ENCODE results near the gene TAS2R43.
"Not testable (repeated sequence)": the region's sequence is repeated elsewhere in the genome, so short reads cannot be mapped to it uniquely, and the experiment has no call there.

The TAS2R43 gene

DNA sequence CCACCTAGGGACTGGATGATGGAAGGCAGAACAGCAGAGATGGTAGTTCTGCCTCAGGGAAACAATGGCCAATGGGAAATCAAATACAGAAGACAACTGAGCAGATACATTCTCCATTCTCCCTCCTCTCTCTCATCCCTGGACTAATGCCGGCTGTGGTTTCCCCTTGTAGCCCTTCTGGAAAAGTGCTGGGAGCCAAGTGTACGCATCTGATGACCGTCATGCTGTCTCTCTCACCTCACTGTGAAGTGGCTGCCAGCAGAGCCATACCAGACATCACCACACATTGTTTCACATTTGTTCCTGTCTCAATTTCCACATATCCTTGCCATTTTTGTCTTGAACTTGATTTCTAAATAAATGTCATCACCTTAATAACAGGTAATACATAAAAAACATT lies 33.1 kb downstream of the TAS2R43 start:
- no peak for TF ChIP-seq EZH2phosphoT487 (IDR thresholded peaks at IDR 0.05; ENCODE audit: borderline replicate concordance, low read length)
- TF ChIP-seq, protein P1, sequence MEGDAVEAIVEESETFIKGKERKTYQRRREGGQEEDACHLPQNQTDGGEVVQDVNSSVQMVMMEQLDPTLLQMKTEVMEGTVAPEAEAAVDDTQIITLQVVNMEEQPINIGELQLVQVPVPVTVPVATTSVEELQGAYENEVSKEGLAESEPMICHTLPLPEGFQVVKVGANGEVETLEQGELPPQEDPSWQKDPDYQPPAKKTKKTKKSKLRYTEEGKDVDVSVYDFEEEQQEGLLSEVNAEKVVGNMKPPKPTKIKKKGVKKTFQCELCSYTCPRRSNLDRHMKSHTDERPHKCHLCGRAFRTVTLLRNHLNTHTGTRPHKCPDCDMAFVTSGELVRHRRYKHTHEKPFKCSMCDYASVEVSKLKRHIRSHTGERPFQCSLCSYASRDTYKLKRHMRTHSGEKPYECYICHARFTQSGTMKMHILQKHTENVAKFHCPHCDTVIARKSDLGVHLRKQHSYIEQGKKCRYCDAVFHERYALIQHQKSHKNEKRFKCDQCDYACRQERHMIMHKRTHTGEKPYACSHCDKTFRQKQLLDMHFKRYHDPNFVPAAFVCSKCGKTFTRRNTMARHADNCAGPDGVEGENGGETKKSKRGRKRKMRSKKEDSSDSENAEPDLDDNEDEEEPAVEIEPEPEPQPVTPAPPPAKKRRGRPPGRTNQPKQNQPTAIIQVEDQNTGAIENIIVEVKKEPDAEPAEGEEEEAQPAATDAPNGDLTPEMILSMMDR (IDR thresholded peaks at IDR 0.05; ENCODE audit: low read depth, low read length, poor library complexity, severe bottlenecking), result no peak
- H3K4me1 ChIP-seq (ENCODE audit: control insufficient read depth, low read length), result no peaks in the 10 kb centered on the region
- H3K9me3 ChIP-seq (ENCODE audit: control insufficient read depth, insufficient read depth, low read length), result no peaks in the 10 kb centered on the region

DNA sequence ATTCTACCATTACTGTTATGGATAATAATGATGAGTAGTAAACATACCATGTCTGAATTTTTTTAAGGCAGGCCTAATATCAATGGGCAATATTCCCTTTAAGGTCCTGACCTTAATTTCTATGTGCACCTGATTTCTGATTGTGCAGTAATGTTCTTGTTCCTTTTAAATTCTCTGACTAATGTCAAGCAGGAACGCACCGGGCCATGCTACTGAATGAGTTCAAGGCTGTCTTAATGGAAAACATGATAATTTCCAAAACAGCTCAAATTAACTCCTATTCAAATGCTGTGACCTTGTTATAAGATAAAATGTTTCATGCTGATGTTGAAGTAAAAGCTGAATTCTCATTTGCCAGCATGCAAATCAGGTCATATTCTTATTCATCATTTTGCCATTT lies 36.8 kb downstream of the TAS2R43 start:
- Histone ChIP-seq H3K9me3 (ENCODE audit: control insufficient read depth, insufficient read depth, low read length) (peaks cover 4% of the 10 kb centered on the region; the same call in 1 of the 2 replicates), H3K9me2 (replicated peaks; ENCODE audit: control insufficient read depth, low read length) (no peaks in the 10 kb centered on the region), H3K4me2 (ENCODE audit: low read length) (no peak overlapping the region), H4K20me1 (ENCODE audit: control insufficient read depth, insufficient read depth, low read depth, low read length) (no peaks in the 10 kb centered on the region), H3F3A (ENCODE audit: control insufficient read depth, insufficient read depth) (no peaks in the 10 kb centered on the region), H3K36me3 (ENCODE audit: control insufficient read depth, low read length) (no peaks in the 10 kb centered on the region), H3K4me3 (ENCODE audit: low read length) (no peak overlapping the region), H3K79me2 (ENCODE audit: control insufficient read depth, low read length) (no peaks in the 10 kb centered on the region), H3K27ac (ENCODE audit: low read depth, low read length) (no peak overlapping the region), H3K4me1 (ENCODE audit: control insufficient read depth, low read length) (no peaks in the 10 kb centered on the region), H3K27me3 (ENCODE audit: control insufficient read depth, low read length) (no peaks in the 10 kb centered on the region)
- TF ChIP-seq, protein P1 (IDR thresholded peaks at IDR 0.05; ENCODE audit: low read depth, low read length, poor library complexity, severe bottlenecking), result no peak
- TF ChIP-seq EZH2phosphoT487 (IDR thresholded peaks at IDR 0.05; ENCODE audit: borderline replicate concordance, low read length), result no peak

More for the DNA sequence above, 33.1 kb downstream of the TAS2R43 start:
- H3K4me2 ChIP-seq (ENCODE audit: low read length), result no peak overlapping the region
- no peak overlapping the region for H3K27ac ChIP-seq (ENCODE audit: low read depth, low read length)
- H3F3A ChIP-seq (ENCODE audit: control insufficient read depth, insufficient read depth), result no peaks in the 10 kb centered on the region
- no peak overlapping the region for H3K4me3 ChIP-seq (ENCODE audit: low read length)
- H3K36me3 ChIP-seq (ENCODE audit: control insufficient read depth, low read length), result no peaks in the 10 kb centered on the region
- H3K9me2 ChIP-seq (replicated peaks; ENCODE audit: control insufficient read depth, low read length), result no peaks in the 10 kb centered on the region
- H4K20me1 ChIP-seq (ENCODE audit: control insufficient read depth, insufficient read depth, low read depth, low read length), result no peaks in the 10 kb centered on the region
- no peaks in the 10 kb centered on the region for H3K27me3 ChIP-seq (ENCODE audit: control insufficient read depth, low read length)
- H3K79me2 ChIP-seq (ENCODE audit: control insufficient read depth, low read length), result no peaks in the 10 kb centered on the region

DNA sequence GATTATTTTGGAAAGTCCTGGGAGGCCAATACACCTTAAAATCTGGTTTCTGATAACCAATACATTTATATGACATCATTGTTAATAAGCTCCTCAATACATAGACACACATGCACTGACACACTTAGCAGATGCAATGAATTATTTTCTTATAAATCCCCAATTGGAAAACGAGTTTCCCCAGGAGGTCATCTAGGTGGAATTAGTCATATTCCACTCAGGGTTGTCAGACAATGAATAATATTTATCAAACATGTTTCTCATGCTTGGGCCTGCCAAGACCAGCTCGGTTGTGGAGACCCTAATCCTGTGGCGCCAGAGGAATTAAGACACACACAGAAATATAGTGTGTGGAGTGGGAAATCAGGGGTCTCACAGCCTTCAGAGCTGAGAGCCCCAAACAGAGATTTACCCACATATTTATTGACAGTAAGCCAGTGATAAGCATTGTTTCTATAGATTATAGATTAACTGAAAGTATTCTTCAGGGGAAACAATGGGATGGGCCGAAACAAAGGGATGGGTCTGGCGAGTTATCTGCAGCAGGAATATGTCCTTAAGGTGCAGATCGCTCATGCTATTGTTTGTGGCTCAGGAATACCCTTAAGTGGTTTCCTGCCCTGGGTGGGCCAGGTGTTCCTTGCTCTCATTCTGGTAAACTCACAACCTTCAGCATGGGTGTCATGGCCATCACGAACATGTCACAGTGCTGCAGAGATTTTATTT lies 42.1 kb downstream of the TAS2R43 start:
- not testable (repeated sequence) for H3K79me2 ChIP-seq (ENCODE audit: control insufficient read depth, low read length); H3K27ac ChIP-seq (ENCODE audit: low read depth, low read length); H3K4me2 ChIP-seq (ENCODE audit: low read length); H3K4me3 ChIP-seq (ENCODE audit: low read length); H3F3A ChIP-seq (ENCODE audit: control insufficient read depth, insufficient read depth); H3K4me1 ChIP-seq (ENCODE audit: control insufficient read depth, low read length); H3K9me2 ChIP-seq (replicated peaks; ENCODE audit: control insufficient read depth, low read length); H3K36me3 ChIP-seq (ENCODE audit: control insufficient read depth, low read length); H4K20me1 ChIP-seq (ENCODE audit: control insufficient read depth, insufficient read depth, low read depth, low read length); H3K9me3 ChIP-seq (ENCODE audit: control insufficient read depth, insufficient read depth, low read length); H3K27me3 ChIP-seq (ENCODE audit: control insufficient read depth, low read length)

DNA sequence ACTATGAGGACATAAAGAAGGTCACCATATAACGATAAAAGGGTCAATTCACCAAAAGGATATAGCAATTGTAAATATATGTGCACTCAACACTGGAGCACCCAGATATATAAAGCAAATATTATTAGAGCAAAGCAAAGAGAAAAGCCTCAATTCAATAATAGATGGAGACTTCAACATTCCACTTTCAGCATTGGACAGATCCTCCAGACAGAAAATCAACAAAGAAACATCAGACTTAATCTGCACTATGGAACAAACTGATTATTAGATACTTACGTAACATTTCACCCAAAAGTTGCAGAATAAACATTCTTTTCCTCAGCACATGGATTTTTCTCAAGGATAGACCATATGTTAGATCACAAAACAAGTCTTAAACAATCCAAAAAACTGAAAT lies 50.7 kb downstream of the TAS2R43 start:
- H3K79me2 ChIP-seq (ENCODE audit: control insufficient read depth, low read length); H3K4me3 ChIP-seq (ENCODE audit: low read length); H3F3A ChIP-seq (ENCODE audit: control insufficient read depth, insufficient read depth); H3K4me1 ChIP-seq (ENCODE audit: control insufficient read depth, low read length); H3K27me3 ChIP-seq (ENCODE audit: control insufficient read depth, low read length); H3K9me2 ChIP-seq (replicated peaks; ENCODE audit: control insufficient read depth, low read length); H3K4me2 ChIP-seq (ENCODE audit: low read length); H3K27ac ChIP-seq (ENCODE audit: low read depth, low read length); H3K9me3 ChIP-seq (ENCODE audit: control insufficient read depth, insufficient read depth, low read length); H3K36me3 ChIP-seq (ENCODE audit: control insufficient read depth, low read length); H4K20me1 ChIP-seq (ENCODE audit: control insufficient read depth, insufficient read depth, low read depth, low read length): not testable (repeated sequence)

Data from DOHH2 (cell line).